ENCODE data around the gene STK25. TPM values are rescaled to one million over a fixed set of nuclear protein-coding genes. Genes with fewer than 3 reads are reported as not detected.

The STK25 gene
- polyA plus RNA-seq, 12 donors = 205 to 317 (median 276) TPM; not detected in 1

DNA sequence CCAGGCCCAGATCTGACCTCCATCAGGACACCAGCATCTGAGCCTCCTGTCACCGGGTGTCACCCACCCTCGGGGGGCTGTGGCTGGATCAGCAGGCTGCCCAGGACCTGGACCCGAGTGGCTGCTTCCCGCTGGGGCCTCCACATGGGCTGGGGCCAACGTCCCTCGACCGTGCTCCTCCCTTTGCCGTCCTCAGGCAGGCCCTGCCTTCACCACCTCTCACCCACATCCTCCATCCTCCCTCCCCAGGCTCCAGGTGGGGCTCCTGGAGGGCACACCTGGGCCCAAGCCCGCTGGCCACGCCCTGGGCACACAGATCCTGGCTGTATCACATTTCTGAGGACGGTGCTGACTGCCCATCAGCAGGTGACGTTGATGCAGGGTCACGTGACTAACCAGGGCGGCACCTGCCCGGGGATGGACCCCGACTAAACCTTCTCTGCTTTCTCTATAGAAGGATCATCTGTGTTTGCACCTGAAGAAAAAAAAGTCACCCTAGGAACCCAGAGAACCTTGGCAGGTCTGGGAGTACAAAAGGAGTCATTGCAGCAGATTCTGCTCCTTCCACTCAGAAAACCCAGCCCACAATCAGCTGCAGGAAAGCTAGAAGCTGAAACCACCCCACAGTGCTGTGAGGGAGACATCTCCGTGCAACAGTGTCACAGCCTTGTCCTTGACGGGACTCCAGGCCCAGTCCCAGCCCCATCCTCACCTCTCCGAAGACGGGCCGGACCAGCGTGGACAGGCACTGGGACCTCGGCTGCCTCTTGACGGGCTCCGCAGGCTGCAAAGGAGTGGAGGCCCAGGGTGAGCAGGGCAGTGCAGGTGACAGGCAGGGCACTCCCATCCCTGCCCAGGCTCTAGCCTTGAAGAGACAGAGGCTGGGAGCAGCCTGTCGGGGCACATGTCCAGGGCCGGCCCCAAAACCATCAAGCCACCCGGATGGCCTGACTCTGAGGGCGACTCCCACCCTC is 11.2 kb downstream of the STK25 start:
- DNase-seq = no peak

DNA sequence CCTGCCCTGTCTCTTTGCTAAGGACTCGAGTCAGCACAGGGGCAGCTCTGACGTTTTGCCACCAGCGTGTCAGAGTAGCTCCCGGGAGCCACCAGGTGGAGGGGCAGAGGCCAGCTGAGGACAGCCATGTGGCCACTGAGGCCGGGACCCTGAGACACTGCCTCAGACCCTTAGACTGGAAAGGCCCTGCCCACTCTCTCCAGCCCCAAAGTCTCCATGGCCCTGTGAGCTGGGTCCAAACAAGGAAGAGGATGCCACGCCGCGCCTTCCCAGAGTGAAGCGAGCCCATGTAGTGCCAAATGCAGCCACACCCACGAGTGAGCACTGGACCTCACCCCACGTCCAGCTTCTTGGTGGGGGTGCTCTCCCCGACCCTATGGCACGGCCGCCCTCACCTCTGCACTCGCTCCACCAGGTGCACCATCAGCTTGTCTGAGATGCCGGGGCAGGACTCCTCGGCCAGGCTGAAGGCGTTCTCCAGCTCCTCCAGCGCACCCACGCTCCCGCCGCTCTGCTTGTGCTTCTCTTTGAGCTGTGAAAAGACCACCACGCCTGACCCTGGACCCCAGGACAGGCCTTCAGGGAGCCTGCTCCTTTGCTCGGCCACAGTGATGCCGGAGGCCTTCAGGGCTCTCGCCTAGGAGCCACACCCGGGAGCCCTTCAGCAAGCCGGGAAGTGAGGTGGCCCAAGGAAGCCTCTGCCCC is 12.2 kb downstream of the STK25 start:
- DNase-seq = no peak

DNA sequence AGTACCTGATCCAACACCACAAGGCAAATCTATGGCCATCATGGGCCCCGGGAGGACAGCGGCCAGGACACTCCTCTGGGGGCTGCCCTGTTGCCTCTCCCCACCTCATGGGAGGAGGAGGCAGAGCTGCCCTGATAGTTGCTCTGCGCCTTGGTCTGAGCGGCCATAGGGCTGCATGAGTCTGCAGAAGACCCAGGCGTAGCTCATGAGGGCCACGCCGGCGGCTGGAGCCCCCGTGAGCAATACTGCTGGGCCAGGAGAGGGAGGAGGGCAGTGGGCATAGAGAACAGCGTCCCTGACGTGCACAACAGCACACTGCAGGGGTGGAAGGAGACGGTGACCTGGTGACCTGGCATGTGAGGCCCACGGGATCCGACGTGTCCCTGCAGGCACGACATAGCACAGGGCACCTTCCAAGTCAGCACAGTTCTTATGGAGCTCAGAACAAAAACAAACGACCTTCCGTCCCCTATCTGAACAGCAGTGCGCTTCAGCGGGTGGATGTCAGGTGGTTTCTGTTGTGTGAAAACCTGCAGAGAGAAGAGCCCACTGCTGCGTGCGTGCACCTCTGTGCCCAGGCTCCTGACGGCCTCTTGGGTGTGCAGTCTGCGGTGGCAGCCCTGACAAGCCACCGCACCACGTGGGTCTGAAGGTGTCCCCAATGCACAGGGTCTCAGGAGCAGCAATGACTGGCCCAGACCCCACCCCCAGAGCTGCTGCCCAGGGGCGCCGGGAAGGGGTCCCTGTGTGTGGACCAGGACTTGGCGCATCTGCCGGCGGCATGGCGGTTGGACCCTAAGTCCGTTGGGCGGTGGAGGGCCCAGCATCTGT is 13.0 kb downstream of the STK25 start:
- DNase-seq = no peak

DNA sequence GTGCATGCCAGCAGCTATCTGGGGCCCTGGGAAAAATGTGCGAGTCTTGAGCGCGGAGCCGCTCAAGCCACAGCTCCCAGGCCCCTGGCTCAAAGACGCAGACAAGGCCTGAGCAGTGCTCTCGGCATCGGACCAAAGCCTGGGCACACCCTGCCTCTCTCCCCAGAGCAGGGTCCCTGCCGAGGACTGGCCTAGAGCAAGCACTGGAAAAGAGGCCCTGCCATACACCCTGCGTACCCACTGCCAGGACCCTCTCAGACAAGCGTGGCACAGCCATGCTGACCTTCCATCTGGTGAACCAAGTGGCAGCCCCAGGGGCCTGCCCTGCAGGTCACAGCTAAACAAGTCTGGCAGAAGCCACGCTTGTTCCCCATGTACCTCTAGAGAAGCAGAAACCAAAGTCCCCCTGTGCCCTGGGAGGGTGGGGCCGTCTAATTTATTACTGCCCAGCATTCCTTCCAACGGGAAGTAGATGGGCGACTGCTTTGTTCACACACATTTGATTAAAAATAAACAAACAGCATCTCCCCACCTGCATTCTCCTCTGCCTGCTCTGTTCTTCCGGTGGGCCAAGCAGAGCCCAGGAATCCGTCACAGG is 14.0 kb downstream of the STK25 start:
- no peak for DNase-seq

DNA sequence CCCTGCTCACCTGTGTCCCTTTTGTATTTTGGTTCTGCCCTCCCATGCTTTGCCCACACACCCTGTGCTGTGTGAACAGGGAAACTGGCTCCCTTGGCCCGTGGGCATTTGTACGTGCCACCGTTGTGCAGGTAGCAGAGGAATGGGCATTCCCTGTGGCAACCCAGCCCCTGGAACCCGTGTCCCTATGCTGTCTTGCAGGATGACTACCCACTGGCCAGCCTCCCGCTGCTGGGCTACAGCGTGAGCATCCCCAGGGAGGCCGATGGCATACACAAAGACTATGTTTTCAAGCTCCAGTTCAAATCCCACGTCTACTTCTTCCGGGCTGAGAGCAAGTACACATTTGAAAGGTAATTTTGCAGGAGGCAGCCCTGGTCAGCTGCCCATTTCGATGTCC is 15.3 kb downstream of the STK25 start:
- no peak for DNase-seq

DNA sequence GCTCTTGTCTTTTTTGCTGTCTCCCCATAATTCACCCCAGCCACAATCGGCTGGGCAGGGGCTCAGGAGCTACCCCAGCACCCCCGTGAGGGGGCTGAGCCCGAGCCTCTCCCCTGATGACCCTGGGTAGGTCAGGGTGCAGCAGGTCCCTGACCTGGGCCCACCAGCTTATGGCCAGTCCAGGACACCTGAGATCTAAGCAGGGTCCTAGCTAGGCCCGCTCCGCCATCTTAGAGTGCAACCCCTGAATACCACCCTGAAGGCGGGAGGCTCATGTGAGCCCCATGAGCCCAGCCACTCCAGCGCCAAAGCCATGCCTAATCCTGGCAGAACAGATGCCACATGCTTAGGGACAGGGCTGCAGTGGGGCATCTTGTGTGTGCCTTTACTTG is 16.2 kb downstream of the STK25 start:
- no peak for DNase-seq

DNA sequence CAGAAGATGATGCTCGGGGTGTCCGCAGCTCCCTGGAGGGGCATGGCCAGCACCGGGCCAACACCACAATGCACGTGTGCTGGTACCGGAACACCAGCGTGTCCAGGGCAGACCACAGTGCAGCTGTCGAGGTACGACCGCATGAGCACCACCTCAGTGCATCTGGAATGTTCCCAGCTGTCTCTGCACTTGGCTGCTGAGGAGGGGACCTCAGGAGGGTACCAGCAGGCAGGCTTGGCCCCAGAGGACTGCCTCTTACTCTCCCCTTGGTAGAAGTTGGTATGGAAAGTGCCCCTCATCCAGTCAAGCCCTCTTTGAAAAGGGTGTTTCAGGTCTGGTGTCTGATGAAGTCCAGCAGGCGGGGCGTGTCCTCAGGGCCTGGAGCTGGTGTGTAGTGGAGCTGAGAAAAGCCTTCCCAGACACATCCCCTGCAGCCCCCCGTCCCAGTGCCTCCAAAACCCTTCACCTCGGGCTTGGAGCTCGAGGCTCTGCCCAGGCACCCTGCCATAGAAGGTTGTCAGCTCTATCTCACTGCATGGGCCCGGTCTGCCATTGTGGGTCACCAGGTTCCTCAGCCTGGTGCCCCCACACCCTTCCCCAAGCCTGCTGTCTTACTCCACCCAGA is 16.7 kb downstream of the STK25 start:
- DNase-seq = no peak

DNA sequence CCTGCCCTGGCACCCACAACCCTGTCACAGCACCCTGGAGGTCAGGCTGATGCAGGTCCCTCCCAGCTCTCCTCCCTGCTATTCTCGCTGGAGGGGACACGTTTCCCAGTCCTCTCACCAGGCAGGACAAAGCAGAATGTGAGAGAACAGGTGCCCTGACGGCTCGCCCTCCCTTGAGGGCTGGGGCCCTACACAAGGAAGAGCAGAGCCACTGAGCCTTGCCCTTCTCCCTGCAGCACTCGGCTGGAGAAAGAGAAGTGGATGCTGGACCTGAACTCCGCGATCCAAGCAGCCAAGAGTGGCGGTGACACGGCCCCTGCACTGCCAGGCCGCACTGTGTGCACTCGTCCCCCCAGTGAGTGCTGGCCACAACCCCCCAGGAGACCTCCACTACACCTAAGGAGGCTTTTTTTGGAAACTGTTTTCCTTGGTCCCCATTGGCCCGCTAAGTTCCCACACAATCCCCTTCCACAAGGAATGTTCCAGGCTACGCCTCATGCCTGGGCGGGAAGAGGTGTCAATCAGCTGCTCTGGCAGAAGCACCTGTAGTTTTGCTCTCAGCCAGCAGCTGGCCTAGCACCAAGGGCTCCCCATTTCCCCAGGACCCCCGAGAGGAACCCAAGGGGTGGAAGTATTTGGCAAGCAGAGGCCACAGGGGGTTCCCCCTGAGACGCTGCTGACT is 17.4 kb downstream of the STK25 start:
- no peak for DNase-seq

DNA sequence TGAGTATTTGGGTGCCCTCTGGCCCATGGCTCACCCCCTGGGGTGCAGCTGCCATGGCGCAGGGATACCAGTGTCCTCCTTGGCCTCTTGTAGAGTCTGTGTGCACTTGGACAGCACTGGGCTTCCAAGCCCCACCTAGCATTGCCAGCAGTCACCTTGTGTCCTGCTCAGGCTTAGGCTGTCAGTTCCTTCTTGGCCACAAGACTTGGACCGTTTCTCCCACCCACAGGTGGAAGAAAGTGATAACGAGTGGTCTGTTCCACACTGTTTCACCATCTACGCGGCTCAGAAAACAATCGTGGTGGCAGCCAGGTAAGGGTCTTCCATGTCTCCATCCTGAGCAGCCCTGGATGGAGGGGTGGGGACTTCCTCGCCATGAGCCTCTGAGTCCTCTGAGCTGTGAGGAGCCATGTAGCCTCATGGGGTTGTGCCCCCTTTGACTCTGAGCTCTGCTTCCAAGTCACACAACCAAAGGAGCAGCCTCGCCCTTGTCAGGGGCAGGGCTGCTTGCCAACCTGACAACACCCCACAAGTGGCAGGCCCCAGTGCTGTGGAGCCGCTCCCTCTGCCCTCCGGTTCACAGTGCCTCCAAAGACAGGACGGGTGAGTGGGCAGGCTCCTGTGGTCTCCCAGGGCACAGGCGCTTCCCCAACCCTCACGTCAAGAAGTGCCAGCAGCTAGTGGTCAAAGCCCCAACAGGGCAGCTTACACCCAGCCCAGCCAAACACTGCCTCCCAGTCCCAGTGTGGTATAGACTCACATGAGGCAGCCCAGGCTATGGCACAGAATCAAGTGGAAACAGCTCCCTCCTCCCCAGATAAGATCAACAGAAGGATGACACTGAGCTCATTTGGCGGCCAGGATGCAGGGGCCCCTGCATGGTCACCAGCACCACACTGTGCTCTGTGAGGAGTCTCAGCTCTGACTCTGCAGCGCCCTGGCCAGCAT is 18.4 kb downstream of the STK25 start:
- no peak for DNase-seq

DNA sequence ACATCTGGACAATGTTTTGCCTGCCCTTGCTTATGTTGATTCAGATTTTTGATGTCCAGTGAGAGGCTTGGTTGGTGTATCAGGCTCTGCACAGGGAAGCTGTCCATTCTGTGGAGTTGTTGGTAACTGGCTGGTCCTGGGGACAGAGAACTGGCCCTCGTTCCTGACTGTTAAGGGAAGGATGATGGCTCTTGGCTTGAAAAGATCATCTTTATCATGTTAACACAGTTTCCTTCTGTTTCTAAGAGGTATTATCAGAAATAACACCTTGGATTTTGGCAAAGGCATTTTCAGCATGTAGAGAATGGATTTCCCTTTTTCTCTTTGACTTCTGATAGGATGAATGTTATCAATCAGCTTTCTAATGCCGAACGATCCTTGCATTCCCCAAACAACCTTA is 19.3 kb downstream of the STK25 start:
- no peak for DNase-seq

DNA sequence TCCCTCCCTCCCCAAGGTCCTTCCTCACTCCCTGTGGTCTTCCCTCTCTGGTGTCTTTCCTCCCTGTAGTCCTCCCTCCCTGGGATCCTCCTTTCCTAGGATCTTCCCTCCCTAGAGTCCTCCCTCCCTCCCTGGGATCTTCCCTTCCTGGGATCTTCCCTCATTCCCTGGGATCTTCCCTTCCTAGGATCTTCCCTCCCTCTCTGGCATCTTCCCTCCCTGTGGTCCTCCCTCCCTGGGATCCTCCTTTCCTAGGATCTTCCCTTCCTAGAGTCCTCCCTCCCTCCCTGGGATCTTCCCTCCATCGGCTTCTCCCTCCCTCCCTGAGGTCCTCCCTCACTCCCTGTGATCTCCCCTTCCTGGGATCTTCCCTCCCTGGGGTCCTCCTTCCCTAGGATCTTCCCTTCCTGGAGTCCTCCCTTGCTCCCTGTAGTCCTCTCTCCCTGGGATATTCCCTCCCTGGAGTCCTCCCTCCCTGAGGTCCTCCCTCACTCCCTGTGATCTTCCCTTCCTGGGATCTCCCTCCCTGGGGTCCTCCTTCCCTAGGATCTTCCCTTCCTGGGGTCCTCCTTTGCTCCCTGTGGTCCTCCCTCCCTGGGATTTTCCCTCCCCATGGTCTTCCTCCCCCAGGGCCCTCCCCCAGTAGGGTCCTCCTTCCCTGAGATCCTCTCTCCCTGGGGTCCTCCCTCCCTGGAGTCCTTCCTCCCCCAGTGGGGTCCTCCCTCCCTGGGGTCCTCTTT is 23.0 kb downstream of the STK25 start:
- DNase-seq = no peak

DNA sequence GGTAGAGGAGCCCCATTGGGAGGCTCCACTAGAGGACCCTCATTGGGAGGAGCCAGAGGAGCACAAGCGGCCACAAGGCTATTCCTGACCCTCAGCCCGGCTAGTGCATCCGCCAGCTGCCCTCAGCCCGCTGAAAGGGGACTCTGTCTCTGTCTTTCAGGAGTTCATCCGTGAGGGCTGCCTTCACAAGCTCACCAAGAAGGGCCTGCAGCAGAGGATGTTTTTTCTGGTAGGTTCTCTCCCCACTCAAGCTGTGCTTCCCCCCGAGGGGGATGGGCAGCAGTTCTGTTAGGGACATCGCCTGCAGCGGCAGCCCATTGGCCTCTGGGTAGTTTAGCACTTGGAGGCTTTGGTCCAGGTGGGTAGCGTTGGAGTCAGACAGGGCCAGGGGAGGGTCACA is 25.1 kb downstream of the STK25 start:
- DNase-seq = no peak

DNA sequence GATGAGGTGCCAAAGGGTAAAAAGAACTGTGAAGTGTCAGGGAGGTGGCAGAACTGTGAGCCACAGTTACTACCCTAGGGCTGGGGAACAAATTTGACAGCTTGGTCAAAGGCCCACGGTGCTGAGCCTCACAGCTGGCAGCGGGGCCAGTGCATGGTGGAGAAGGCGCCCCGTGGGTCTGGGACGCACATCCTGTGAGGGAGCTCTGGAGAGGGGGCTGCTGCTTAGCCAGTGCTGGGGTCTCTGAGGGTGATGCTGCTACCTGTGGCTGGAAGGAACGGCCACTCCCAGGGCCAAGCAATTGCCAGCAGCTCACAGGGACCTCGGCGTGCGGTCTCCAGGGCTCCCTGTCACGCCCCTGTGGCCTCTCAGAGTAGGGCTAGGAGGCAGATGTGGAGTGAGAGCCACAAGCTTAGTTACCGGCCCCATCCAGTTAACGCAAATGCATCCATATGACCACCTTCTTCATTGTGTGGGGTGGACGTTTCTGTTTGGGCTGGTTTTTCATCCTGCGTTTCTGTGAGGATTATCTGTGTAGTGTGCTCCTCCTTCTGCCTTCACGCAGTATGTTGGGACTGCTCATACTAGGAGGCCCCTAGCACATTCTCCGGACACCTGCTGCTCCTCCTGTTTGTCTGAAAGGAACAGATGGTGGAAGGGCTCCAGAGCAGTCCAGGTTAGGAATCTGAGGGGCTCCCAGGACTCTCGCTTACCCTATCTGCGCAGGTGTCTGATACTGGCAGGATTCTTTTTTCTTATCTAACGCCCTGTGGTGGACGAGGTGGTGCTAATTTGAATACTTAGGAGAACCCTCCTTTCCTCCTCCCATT is 26.0 kb downstream of the STK25 start:
- DNase-seq = no peak

DNA sequence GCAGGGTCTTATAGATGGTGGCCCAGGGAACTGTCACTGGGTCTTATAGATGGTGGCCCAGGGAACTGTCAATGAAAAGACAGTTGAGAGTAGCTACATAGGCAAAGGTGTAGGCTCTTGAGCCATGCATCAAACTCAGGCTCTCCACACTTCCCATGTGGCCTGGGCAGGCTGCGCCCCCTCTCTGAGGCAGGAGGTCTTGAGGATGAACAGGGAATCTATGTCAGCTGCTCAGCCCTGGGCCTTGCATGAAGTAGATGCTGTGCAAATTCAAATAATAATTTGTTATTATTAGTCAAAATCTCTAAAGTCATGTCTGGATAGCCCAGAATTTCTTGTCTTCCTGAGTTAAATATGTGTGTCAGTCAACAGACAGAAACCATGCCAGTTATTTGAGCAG is 26.7 kb downstream of the STK25 start:
- DNase-seq = no peak

DNA sequence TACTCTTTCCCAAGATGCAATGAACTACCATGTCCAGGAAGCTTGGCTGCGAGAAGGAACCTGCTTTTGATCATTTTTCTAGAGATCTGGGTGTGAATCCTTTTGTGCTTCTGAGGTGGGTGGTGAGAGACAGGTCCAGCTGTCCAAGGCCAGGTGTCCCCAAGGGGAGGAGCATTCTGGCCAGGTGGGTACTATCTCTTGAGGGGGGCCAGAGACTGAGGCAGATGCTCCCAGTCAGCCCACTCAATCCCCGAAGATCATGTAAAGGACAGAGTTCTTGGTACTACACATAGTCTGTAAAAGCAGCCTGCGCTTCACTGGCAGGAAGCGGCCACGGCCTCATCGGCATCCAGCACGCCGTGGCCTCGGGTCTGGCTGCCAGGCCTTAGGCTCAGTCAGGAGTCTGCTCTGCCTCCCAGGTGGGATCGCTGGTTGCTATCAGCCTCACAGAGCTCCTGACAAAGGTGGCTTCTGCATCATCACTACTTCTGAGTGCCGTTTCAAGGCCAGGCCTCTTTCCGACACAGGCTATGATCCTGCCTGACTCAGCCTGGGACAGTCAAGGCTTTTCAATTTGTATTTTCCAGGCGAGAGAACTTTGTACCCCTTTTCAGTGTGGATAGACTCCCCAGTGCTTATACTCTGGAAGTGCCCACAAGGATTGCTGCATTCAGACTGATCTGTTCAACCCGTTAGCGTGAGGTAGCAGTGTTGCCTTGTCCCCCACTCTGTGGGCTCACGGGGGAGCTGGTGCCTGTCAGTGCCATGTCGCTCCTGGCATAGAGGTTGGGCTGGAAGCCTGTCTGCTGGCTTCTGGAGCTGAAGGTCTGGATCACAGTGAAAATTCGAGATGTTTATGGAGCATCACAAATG is 29.1 kb downstream of the STK25 start:
- no peak for DNase-seq

DNA sequence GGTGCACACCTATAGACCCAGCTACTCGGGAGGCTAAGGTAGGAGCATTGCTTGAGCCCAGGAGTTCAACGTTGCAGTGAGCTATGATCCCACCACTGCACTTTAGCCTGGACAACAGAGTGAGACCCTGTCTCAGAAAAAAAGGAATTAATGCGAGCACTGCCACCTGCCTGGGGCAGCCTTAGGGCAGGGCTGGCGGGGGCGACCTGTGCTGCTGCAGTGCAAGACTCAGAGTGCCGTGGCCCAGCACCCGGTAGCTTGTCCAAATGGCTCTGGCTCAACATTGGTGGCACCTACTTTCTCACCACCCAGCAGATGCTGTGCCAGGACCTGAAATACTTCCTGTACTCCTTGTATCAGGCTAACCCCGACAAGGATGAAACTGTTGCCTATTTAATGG is 30.2 kb downstream of the STK25 start:
- no peak for DNase-seq

DNA sequence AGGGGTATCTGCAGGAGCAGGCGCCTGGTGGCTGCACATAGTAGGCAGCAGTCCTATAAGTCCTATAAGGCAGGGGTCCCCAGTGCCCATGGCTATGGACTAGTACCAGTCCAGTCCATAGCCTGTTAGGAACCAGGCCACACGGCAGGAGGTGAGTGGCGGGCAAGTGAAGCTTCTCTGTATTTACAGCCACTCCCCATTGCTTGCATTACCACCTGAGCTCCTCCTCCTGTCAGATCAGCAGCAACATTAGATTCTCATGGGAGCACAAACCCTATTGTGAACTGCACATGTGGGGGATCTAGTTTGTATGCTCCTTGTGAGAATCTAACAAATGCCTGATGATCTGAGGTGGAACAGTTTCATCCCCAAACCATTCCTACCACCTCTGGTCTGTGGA is 33.1 kb downstream of the STK25 start:
- DNase-seq = no peak
